HepG2 (cell line): ENCODE data around the gene CREG2. TPM values are rescaled to one million over a fixed set of nuclear protein-coding genes. Genes with fewer than 3 reads are reported as not detected.

ENCODE experiments used
- AHR ChIP-seq: IDR thresholded peaks from 2 replicates; pipeline ENCODE4 v1.6.1; 2018; ENCODE audit warnings: missing genetic modification reagents, missing compliant biosample characterization
- ARID2 ChIP-seq: sonication (generic); formaldehyde crosslinking; IDR thresholded peaks from 2 replicates; pipeline ENCODE4 v1.8.1; 2022; ENCODE audit warnings: mild to moderate bottlenecking, missing genetic modification reagents, borderline replicate concordance
- JUND ChIP-seq: sonication (generic); formaldehyde crosslinking; IDR thresholded peaks from 2 replicates; pipeline ENCODE4 v1.8.0; 2022; ENCODE audit warnings: mild to moderate bottlenecking, missing genetic modification reagents
- MAZ ChIP-seq, 2 experiments: sonication (generic) in 1 of 2; formaldehyde crosslinking in 1 of 2; IDR thresholded peaks; 2 replicates each; pipeline versions ENCODE4 v1.5.0 to v1.6.1; 2012 to 2020; ENCODE audit warnings: low read depth in 2 of 2, mild to moderate bottlenecking in 2 of 2, borderline replicate concordance in 1 of 2, improper control_type of control experiment in 1 of 2, low read length in 1 of 2, missing genetic modification reagents in 1 of 2, moderate library complexity in 1 of 2
- RORA ChIP-seq: sonication (generic); formaldehyde crosslinking; IDR thresholded peaks from 2 replicates; pipeline ENCODE4 v1.5.0; 2020; ENCODE audit warnings: mild to moderate bottlenecking, missing genetic modification reagents, moderate library complexity
- SMAD1 ChIP-seq: sonication (generic); formaldehyde crosslinking; IDR thresholded peaks from 2 replicates; pipeline ENCODE4 v1.4.0; 2020; ENCODE audit warnings: missing genetic modification reagents, low read depth, mild to moderate bottlenecking, borderline replicate concordance
- ZFP62 ChIP-seq: sonication (generic); formaldehyde crosslinking; IDR thresholded peaks from 2 replicates; pipeline ENCODE4 v1.4.0; 2020; ENCODE audit warnings: missing genetic modification reagents
- ZKSCAN5 ChIP-seq: sonication (generic); formaldehyde crosslinking; IDR thresholded peaks from 2 replicates; pipeline ENCODE4 v1.5.1; 2020; ENCODE audit warnings: mild to moderate bottlenecking, missing genetic modification reagents
- ZNF441 ChIP-seq: sonication (generic); formaldehyde crosslinking; IDR thresholded peaks from 2 replicates; pipeline ENCODE4 v1.7.0; 2021; ENCODE audit warnings: missing genetic modification reagents, borderline replicate concordance
- ZNF737 ChIP-seq: sonication (generic); formaldehyde crosslinking; IDR thresholded peaks from 2 replicates; pipeline ENCODE4 v1.5.0; 2020; ENCODE audit warnings: missing genetic modification reagents, mild to moderate bottlenecking, borderline replicate concordance
- ZNF777 ChIP-seq: sonication (generic); formaldehyde crosslinking; IDR thresholded peaks from 2 replicates; pipeline ENCODE4 v1.4.0; 2020; ENCODE audit warnings: missing genetic modification reagents
- ZNF891 ChIP-seq: sonication (generic); formaldehyde crosslinking; IDR thresholded peaks from 2 replicates; pipeline ENCODE4 v1.5.0; 2020; ENCODE audit warnings: mild to moderate bottlenecking, missing genetic modification reagents
- polyA plus RNA-seq, 8 experiments: library from polyadenylated mRNA; depleted of rRNA in 3 of 8; stranded (reverse) in 7 of 8; unstranded in 1 of 8; fragments of >200 nt; fragmentation: Illumina TruSeq in 4 of 8; extraction: Trizol in 4 of 8; gene quantifications; 2 replicates each; pipeline versions ENCODE4 v1.2.1 to v1.2.3, GENCODE V29; 2011 to 2016; ENCODE audit warnings: low read depth in 4 of 8, missing spikeins in 1 of 8, mixed read lengths in 1 of 8; ENCODE audit not compliant: insufficient read depth in 1 of 8
- total RNA-seq, 5 experiments: library from RNA; depleted of rRNA; stranded (reverse); fragments of >200 nt; fragmentation: Illumina TruSeq; extraction: Trizol; gene quantifications; 2 replicates each; pipeline ENCODE4 v1.2.3, GENCODE V29; 2016; ENCODE audit warnings: low read depth in 1 of 5
- TF ChIP-seq, protein P1 (sequence below): sonication (generic); formaldehyde crosslinking; IDR thresholded peaks from 2 replicates; pipeline ENCODE4 v1.8.1; 2023; ENCODE audit warnings: missing genetic modification reagents, inconsistent platforms, borderline replicate concordance
- TF ChIP-seq, protein P2 (sequence below): IDR thresholded peaks from 2 replicates; pipeline ENCODE4 v1.6.1; 2016; ENCODE audit warnings: missing compliant biosample characterization, missing genetic modification reagents, borderline replicate concordance
- TF ChIP-seq, protein P3 (sequence below): sonication (generic); formaldehyde crosslinking; conservative IDR thresholded peaks from 2 replicates; pipeline ENCODE4 v1.4.0; 2020; ENCODE audit warnings: missing genetic modification reagents
- TF ChIP-seq, protein P4 (sequence below): sonication (generic); formaldehyde crosslinking; conservative IDR thresholded peaks from 2 replicates; pipeline ENCODE4 v1.5.0; 2020; ENCODE audit warnings: missing genetic modification reagents
- TF ChIP-seq, protein P5 (sequence below): sonication (generic); formaldehyde crosslinking; IDR thresholded peaks from 2 replicates; pipeline ENCODE4 v1.5.1; 2020; ENCODE audit warnings: mild to moderate bottlenecking, missing genetic modification reagents, moderate library complexity

Gene CREG2
- total and polyA plus RNA-seq, 2 of the 13 experiments (the other 11 are each of a cell fraction or from before 2014, with no cell fraction given): 0.18 to 0.26 TPM

DNA sequence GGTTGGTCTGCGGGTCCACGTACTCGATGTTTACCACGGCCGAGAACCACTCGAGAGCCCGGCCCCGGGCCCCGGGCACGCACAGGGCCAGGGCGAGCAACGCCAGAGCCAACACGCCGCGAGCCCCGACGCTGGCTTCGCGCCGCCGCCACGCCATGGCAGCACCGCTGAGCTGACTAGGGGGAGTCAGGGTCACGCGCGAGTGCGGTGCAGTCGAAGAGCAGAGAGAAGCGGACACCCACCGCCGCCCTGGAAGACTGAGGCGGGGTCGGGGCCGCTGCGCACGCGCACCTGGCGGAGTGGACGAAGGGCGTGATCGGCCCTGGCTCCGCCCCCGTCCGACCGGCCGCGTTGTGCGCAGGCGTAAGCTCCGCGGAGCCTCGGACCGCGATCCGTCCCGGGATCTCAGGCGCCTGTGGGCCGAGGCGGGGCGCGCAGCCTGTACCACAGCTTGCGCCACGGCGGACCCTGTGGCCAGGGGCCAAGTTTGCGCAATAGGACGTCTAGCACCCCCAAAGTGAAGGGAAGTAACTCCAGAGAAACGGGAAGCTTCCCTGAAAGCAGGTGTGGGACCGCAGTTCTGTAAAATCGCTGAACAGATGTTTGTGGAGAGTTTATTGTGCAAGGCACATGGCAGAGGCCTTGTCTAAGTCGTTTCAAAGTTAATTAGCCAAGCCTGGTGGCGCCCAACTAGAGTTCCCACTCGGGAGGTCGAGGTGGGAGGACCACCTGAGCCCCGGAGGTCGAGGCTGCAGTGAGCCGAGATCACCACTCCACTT is 78.7 kb downstream of the CREG2 start, which contains the start of gene RNF149 (continued):
- TF ChIP-seq ZNF737 (CRISPR knock-in tag) (no peak), ZNF441 (CRISPR knock-in tag) (peak; percentile 89), ZNF777 (peak; percentile 89), SMAD1 (CRISPR knock-in tag) (peak; percentile 98), AHR (CRISPR knock-in tag) (peak; percentile 74; the same call in 1 of the 2 replicates), ZKSCAN5 (CRISPR knock-in tag) (no peak), ARID2 (CRISPR knock-in tag) (no peak), MAZ (IDR thresholded peaks at IDR 0.05; ENCODE audit: borderline replicate concordance, low read depth, low read length) (no peak; the same call in 1 of the 2 replicates), MAZ (CRISPR knock-in tag; IDR thresholded peaks at IDR 0.05; ENCODE audit: low read depth) (peak; percentile 96), RORA (CRISPR knock-in tag) (no peak), ZFP62 (CRISPR knock-in tag) (no peak), JUND (CRISPR knock-in tag) (peak; percentile 84), ZNF891 (CRISPR knock-in tag) (peak; percentile 92; the same call in 1 of the 2 replicates)
- TF ChIP-seq, protein P1, sequence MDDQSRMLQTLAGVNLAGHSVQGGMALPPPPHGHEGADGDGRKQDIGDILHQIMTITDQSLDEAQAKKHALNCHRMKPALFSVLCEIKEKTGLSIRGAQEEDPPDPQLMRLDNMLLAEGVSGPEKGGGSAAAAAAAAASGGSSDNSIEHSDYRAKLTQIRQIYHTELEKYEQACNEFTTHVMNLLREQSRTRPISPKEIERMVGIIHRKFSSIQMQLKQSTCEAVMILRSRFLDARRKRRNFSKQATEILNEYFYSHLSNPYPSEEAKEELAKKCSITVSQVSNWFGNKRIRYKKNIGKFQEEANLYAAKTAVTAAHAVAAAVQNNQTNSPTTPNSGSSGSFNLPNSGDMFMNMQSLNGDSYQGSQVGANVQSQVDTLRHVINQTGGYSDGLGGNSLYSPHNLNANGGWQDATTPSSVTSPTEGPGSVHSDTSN (CRISPR knock-in tag): peak; percentile 59; the same call in 1 of the 2 replicates
- TF ChIP-seq, protein P2, sequence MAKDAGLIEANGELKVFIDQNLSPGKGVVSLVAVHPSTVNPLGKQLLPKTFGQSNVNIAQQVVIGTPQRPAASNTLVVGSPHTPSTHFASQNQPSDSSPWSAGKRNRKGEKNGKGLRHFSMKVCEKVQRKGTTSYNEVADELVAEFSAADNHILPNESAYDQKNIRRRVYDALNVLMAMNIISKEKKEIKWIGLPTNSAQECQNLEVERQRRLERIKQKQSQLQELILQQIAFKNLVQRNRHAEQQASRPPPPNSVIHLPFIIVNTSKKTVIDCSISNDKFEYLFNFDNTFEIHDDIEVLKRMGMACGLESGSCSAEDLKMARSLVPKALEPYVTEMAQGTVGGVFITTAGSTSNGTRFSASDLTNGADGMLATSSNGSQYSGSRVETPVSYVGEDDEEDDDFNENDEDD (CRISPR knock-in tag): peak; percentile 78; the same call in 1 of the 2 replicates
- TF ChIP-seq, protein P3, sequence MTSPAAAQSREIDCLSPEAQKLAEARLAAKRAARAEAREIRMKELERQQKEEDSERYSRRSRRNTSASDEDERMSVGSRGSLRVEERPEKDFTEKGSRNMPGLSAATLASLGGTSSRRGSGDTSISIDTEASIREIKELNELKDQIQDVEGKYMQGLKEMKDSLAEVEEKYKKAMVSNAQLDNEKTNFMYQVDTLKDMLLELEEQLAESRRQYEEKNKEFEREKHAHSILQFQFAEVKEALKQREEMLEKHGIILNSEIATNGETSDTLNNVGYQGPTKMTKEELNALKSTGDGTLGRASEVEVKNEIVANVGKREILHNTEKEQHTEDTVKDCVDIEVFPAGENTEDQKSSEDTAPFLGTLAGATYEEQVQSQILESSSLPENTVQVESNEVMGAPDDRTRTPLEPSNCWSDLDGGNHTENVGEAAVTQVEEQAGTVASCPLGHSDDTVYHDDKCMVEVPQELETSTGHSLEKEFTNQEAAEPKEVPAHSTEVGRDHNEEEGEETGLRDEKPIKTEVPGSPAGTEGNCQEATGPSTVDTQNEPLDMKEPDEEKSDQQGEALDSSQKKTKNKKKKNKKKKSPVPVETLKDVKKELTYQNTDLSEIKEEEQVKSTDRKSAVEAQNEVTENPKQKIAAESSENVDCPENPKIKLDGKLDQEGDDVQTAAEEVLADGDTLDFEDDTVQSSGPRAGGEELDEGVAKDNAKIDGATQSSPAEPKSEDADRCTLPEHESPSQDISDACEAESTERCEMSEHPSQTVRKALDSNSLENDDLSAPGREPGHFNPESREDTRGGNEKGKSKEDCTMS (CRISPR knock-in tag): no peak
- TF ChIP-seq, protein P4, sequence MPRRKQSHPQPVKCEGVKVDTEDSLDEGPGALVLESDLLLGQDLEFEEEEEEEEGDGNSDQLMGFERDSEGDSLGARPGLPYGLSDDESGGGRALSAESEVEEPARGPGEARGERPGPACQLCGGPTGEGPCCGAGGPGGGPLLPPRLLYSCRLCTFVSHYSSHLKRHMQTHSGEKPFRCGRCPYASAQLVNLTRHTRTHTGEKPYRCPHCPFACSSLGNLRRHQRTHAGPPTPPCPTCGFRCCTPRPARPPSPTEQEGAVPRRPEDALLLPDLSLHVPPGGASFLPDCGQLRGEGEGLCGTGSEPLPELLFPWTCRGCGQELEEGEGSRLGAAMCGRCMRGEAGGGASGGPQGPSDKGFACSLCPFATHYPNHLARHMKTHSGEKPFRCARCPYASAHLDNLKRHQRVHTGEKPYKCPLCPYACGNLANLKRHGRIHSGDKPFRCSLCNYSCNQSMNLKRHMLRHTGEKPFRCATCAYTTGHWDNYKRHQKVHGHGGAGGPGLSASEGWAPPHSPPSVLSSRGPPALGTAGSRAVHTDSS (CRISPR knock-in tag): 0 out of 2 replicates have a peak, but pooled peaks have one; percentile 41
- TF ChIP-seq, protein P5, sequence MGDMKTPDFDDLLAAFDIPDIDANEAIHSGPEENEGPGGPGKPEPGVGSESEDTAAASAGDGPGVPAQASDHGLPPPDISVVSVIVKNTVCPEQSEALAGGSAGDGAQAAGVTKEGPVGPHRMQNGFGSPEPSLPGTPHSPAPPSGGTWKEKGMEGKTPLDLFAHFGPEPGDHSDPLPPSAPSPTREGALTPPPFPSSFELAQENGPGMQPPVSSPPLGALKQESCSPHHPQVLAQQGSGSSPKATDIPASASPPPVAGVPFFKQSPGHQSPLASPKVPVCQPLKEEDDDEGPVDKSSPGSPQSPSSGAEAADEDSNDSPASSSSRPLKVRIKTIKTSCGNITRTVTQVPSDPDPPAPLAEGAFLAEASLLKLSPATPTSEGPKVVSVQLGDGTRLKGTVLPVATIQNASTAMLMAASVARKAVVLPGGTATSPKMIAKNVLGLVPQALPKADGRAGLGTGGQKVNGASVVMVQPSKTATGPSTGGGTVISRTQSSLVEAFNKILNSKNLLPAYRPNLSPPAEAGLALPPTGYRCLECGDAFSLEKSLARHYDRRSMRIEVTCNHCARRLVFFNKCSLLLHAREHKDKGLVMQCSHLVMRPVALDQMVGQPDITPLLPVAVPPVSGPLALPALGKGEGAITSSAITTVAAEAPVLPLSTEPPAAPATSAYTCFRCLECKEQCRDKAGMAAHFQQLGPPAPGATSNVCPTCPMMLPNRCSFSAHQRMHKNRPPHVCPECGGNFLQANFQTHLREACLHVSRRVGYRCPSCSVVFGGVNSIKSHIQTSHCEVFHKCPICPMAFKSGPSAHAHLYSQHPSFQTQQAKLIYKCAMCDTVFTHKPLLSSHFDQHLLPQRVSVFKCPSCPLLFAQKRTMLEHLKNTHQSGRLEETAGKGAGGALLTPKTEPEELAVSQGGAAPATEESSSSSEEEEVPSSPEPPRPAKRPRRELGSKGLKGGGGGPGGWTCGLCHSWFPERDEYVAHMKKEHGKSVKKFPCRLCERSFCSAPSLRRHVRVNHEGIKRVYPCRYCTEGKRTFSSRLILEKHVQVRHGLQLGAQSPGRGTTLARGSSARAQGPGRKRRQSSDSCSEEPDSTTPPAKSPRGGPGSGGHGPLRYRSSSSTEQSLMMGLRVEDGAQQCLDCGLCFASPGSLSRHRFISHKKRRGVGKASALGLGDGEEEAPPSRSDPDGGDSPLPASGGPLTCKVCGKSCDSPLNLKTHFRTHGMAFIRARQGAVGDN (CRISPR knock-in tag): peak; percentile 99
